Measurements from ENCODE around the gene POFUT2.

DNA sequence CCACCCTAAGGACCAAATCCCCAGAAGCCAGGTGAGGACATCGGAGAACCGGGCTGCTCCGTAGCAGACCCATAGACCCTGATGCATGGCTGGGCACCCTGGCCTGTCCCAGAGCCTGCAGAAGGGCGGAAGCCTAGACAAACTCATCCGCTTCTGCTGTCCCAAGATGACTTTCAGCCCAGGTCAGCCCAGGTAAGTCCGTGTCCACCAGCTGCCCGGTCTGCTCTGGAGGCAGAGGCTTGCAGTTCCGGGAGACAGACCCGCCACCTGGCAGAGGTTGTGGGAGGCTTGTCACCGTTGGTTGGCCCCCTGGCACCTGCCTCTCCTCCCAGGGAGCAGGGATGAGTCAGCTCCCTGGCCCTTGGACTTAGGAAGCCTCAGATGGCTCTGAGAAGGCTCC lies 22.8 kb upstream of the POFUT2 start:
- TF ChIP-seq POLR2AphosphoS5 (IDR thresholded peaks at IDR 0.05): no peak
- TF ChIP-seq, protein P1, sequence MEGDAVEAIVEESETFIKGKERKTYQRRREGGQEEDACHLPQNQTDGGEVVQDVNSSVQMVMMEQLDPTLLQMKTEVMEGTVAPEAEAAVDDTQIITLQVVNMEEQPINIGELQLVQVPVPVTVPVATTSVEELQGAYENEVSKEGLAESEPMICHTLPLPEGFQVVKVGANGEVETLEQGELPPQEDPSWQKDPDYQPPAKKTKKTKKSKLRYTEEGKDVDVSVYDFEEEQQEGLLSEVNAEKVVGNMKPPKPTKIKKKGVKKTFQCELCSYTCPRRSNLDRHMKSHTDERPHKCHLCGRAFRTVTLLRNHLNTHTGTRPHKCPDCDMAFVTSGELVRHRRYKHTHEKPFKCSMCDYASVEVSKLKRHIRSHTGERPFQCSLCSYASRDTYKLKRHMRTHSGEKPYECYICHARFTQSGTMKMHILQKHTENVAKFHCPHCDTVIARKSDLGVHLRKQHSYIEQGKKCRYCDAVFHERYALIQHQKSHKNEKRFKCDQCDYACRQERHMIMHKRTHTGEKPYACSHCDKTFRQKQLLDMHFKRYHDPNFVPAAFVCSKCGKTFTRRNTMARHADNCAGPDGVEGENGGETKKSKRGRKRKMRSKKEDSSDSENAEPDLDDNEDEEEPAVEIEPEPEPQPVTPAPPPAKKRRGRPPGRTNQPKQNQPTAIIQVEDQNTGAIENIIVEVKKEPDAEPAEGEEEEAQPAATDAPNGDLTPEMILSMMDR (IDR thresholded peaks at IDR 0.05; ENCODE audit: poor library complexity, severe bottlenecking): no peak
- no peak for TF ChIP-seq EP300 (conservative IDR thresholded peaks at IDR 0.05; ENCODE audit: poor library complexity, severe bottlenecking)
- no peak for TF ChIP-seq EZH2 (IDR thresholded peaks at IDR 0.05; ENCODE audit: borderline replicate concordance, insufficient read depth, low read length, poor library complexity, severe bottlenecking)
- TF ChIP-seq TAF1 (IDR thresholded peaks at IDR 0.05; ENCODE audit: low read depth): no peak
- no peak for TF ChIP-seq MXI1 (conservative IDR thresholded peaks at IDR 0.05; ENCODE audit: poor library complexity, severe bottlenecking)
- no peak for TF ChIP-seq RAD21 (conservative IDR thresholded peaks at IDR 0.05)
